Liver (tissue), 9 donors: ENCODE data around the gene NOS1. TPM values are rescaled to one million over a fixed set of nuclear protein-coding genes. Genes with fewer than 3 reads are reported as not detected.

Experiments
- DNase-seq: peaks from one replicate; pipeline ENCODE4 v3.0.0-alpha.2; 2017; ENCODE audit warnings: low spot score
- H3K27ac ChIP-seq, 2 donors: one replicate each; pipeline ENCODE4 v1.7.0; 2013; ENCODE audit warnings: inconsistent platforms in 2 of 2, low read length in 2 of 2, control low read depth in 1 of 2, low read depth in 1 of 2, mild to moderate bottlenecking in 1 of 2
- H3K27me3 ChIP-seq, 4 donors: one replicate each; pipeline versions ENCODE4 v1.6.1 to v1.7.0; 2013; ENCODE audit warnings: low read length in 3 of 4, inconsistent platforms in 1 of 4, mild to moderate bottlenecking in 1 of 4, moderate library complexity in 1 of 4; ENCODE audit not compliant: control insufficient read depth in 4 of 4, insufficient read depth in 4 of 4
- H3K36me3 ChIP-seq, 4 donors: one replicate each; pipeline versions ENCODE4 v1.6.1 to v1.7.0; 2013; ENCODE audit warnings: low read length in 3 of 4, mild to moderate bottlenecking in 3 of 4, low read depth in 1 of 4, moderate library complexity in 1 of 4; ENCODE audit not compliant: control insufficient read depth in 4 of 4, insufficient read depth in 3 of 4
- H3K4me1 ChIP-seq, 4 donors: one replicate each; pipeline versions ENCODE4 v1.6.1 to v1.7.0; 2013; ENCODE audit warnings: low read length in 3 of 4, mild to moderate bottlenecking in 3 of 4, moderate library complexity in 1 of 4; ENCODE audit not compliant: control insufficient read depth in 4 of 4, insufficient read depth in 4 of 4
- H3K4me3 ChIP-seq, 3 donors: one replicate each; pipeline versions ENCODE4 v1.6.1 to v1.7.0; 2013; ENCODE audit warnings: low read length in 3 of 3, control low read depth in 1 of 3, low read depth in 1 of 3, mild to moderate bottlenecking in 1 of 3
- H3K9ac ChIP-seq, 2 donors: one replicate each; pipeline ENCODE4 v1.7.0; 2013; ENCODE audit warnings: low read length in 2 of 2, mild to moderate bottlenecking in 2 of 2, moderate library complexity in 2 of 2, control low read depth in 1 of 2, low read depth in 1 of 2
- H3K9me3 ChIP-seq, 4 donors: one replicate each; pipeline versions ENCODE4 v1.6.1 to v1.7.0; 2013; ENCODE audit warnings: low read length in 3 of 4; ENCODE audit not compliant: control insufficient read depth in 4 of 4
- EGR1 ChIP-seq, 2 donors: IDR thresholded peaks; 2 replicates each; pipeline ENCODE4 v1.6.1; 2016 to 2018; ENCODE audit warnings: antibody characterized with exemption in 2 of 2, low read depth in 2 of 2
- FOXA1 ChIP-seq: IDR thresholded peaks from 2 replicates; pipeline ENCODE4 v1.6.1; 2016; ENCODE audit warnings: antibody characterized with exemption
- FOXA2 ChIP-seq: IDR thresholded peaks from 2 replicates; pipeline ENCODE4 v1.6.1; 2016; ENCODE audit warnings: antibody characterized with exemption
- GABPA ChIP-seq, 2 donors: IDR thresholded peaks in 1 of 2; conservative IDR thresholded peaks in 1 of 2; 2 replicates each; pipeline ENCODE4 v1.6.1; 2016; ENCODE audit warnings: antibody characterized with exemption in 2 of 2, mild to moderate bottlenecking in 1 of 2, moderate library complexity in 1 of 2
- JUND ChIP-seq, 2 donors: IDR thresholded peaks; 2 replicates each; pipeline ENCODE4 v1.6.1; 2016; ENCODE audit warnings: antibody characterized with exemption in 2 of 2
- NR2F2 ChIP-seq: IDR thresholded peaks from 2 replicates; pipeline ENCODE4 v1.6.1; 2016; ENCODE audit warnings: antibody characterized with exemption
- RAD21 ChIP-seq, 2 donors: IDR thresholded peaks; 2 replicates each; pipeline ENCODE4 v1.6.1; 2016; ENCODE audit warnings: antibody characterized with exemption in 2 of 2, mild to moderate bottlenecking in 2 of 2
- RXRA ChIP-seq, 2 donors: IDR thresholded peaks; 2 replicates each; pipeline ENCODE4 v1.6.1; 2017 to 2018; ENCODE audit warnings: antibody characterized with exemption in 2 of 2, mild to moderate bottlenecking in 1 of 2
- SP1 ChIP-seq: IDR thresholded peaks from 2 replicates; pipeline ENCODE4 v1.6.1; 2018; ENCODE audit warnings: antibody characterized with exemption, mild to moderate bottlenecking
- YY1 ChIP-seq: IDR thresholded peaks from 2 replicates; pipeline ENCODE4 v1.6.1; 2016; ENCODE audit warnings: antibody characterized with exemption, mild to moderate bottlenecking
- WGBS: extraction: QIAGEN DNeasy Blood & Tissue Kit; methylation state at CpG from one replicate; pipeline ENCODE4 v1.1.7; 2013; 5-methylcytosine and 5-hydroxymethylcytosine counted together
- polyA plus RNA-seq, 2 donors: library from polyadenylated mRNA; stranded (reverse) in 1 of 2; unstranded in 1 of 2; fragments of 200-250 nt in 1 of 2; fragments of >200 nt in 1 of 2; fragmentation: Nextera tagmentation in 1 of 2; extraction: Ambion mirVana in 1 of 2; gene quantifications; one replicate each; pipeline versions ENCODE4 v1.2.1 to v1.2.3, GENCODE V29; 2013 to 2015
- total RNA-seq, 2 donors: library from RNA; depleted of rRNA; stranded (reverse); fragments of >200 nt; gene quantifications; one replicate each; pipeline ENCODE4 v1.2.3, GENCODE V29; 2014
- TF ChIP-seq, protein P1 (sequence below): IDR thresholded peaks from 2 replicates; pipeline ENCODE4 v1.6.1; 2016; ENCODE audit warnings: antibody characterized with exemption
- TF ChIP-seq, protein P2 (sequence below): IDR thresholded peaks from 2 replicates; pipeline ENCODE4 v1.6.1; 2016; ENCODE audit warnings: antibody characterized with exemption
- TF ChIP-seq, protein P3 (sequence below): IDR thresholded peaks from 2 replicates; pipeline ENCODE4 v1.6.1; 2016; ENCODE audit warnings: antibody characterized with exemption
- TF ChIP-seq, protein P4 (sequence below): IDR thresholded peaks from 2 replicates; pipeline ENCODE4 v1.6.1; 2016; ENCODE audit warnings: antibody characterized with exemption, mild to moderate bottlenecking
- donor health status: healthy.
- donor health status: healthy.
- donor health status: healthy.
- donor health status: healthy.
- donor health status: healthy.

Gene NOS1
- total and polyA plus RNA-seq, 4 donors: under 0.01 to 0.08 (median 0.01) TPM; not detected in 1

DNA sequence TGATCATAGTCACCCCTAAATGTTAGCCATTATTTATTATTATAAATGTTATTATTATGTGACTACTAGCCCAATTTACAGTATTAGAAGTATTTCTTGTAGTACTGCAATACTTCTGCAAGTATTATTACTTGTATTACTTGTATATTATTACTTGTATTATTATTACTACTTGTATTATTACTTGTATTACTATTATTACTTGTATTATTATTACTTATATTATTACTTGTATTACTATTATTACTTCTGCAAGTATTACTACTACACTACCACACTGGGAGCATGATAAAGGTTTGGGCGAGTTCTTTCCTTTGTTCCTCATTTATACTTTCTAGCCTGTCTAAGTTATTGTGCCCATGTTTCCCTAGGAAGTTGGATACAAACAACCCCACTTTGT is 67.9 kb downstream of the NOS1 start:
- no peak overlapping the region for H3K4me3 ChIP-seq

DNA sequence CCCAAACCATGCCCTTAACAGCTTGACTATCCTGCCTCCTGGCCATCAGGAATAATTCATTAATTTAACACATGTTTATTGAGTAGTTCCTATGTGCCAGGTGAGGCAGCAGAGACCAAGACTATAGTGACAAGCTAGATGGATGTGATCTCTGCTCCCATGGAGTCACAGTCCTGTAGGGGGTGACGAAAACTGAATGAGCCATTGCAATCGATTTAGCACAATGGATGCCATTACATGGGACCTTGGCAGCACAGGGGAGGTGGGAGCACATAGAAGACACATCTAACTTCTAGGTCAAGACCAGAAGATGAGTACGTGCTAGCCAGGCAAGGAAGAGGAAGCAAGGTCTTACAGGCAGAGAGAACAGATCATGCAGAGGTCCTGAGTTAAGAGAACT is 68.7 kb downstream of the NOS1 start:
- Histone ChIP-seq H3K27ac (no peak overlapping the region), H3K4me3 (no peak overlapping the region), H3K4me1 (no peaks in the 10 kb centered on the region), H3K9ac (no peak overlapping the region), H3K27me3 (peaks cover 0 to 3% (median 0%) of the 10 kb centered on the region in 4 donors), H3K9me3 (peaks cover 0 to 2% (median 0%) of the 10 kb centered on the region in 4 donors), H3K36me3 (no peaks in the 10 kb centered on the region)
- WGBS: 80% methylated on average over 3 of the region's 3 CpGs
- no peak for DNase-seq
- TF ChIP-seq EGR1 (IDR thresholded peaks at IDR 0.05; ENCODE audit: low read depth in 2 of 2): no peak
- TF ChIP-seq JUND (IDR thresholded peaks at IDR 0.05): no peak
- TF ChIP-seq, protein P1, sequence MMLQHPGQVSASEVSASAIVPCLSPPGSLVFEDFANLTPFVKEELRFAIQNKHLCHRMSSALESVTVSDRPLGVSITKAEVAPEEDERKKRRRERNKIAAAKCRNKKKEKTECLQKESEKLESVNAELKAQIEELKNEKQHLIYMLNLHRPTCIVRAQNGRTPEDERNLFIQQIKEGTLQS: no peak
- TF ChIP-seq GABPA (IDR thresholded peaks at IDR 0.05 in 1 of 2, conservative IDR thresholded peaks at IDR 0.05 in 1 of 2): no peak
- no peak for TF ChIP-seq NR2F2
- TF ChIP-seq, protein P2, sequence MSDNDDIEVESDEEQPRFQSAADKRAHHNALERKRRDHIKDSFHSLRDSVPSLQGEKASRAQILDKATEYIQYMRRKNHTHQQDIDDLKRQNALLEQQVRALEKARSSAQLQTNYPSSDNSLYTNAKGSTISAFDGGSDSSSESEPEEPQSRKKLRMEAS: no peak
- no peak for TF ChIP-seq FOXA2

More for the DNA sequence above, 67.9 kb downstream of the NOS1 start:
- no peaks in the 10 kb centered on the region for H3K36me3 ChIP-seq
- H3K9me3 ChIP-seq: peaks cover 0 to 2% (median 0%) of the 10 kb centered on the region in 4 donors
- no peaks in the 10 kb centered on the region for H3K4me1 ChIP-seq
- no peak for TF ChIP-seq SP1
- TF ChIP-seq YY1: no peak
- TF ChIP-seq RAD21 (IDR thresholded peaks at IDR 0.05): no peak
- TF ChIP-seq, protein P2: no peak
- no peak for TF ChIP-seq FOXA2
- no peak for TF ChIP-seq FOXA1
- TF ChIP-seq, protein P3, sequence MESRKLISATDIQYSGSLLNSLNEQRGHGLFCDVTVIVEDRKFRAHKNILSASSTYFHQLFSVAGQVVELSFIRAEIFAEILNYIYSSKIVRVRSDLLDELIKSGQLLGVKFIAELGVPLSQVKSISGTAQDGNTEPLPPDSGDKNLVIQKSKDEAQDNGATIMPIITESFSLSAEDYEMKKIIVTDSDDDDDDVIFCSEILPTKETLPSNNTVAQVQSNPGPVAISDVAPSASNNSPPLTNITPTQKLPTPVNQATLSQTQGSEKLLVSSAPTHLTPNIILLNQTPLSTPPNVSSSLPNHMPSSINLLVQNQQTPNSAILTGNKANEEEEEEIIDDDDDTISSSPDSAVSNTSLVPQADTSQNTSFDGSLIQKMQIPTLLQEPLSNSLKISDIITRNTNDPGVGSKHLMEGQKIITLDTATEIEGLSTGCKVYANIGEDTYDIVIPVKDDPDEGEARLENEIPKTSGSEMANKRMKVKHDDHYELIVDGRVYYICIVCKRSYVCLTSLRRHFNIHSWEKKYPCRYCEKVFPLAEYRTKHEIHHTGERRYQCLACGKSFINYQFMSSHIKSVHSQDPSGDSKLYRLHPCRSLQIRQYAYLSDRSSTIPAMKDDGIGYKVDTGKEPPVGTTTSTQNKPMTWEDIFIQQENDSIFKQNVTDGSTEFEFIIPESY: no peak
- TF ChIP-seq RXRA (IDR thresholded peaks at IDR 0.05): no peak
- no peak for TF ChIP-seq GABPA (IDR thresholded peaks at IDR 0.05 in 1 of 2, conservative IDR thresholded peaks at IDR 0.05 in 1 of 2)
- TF ChIP-seq, protein P4, sequence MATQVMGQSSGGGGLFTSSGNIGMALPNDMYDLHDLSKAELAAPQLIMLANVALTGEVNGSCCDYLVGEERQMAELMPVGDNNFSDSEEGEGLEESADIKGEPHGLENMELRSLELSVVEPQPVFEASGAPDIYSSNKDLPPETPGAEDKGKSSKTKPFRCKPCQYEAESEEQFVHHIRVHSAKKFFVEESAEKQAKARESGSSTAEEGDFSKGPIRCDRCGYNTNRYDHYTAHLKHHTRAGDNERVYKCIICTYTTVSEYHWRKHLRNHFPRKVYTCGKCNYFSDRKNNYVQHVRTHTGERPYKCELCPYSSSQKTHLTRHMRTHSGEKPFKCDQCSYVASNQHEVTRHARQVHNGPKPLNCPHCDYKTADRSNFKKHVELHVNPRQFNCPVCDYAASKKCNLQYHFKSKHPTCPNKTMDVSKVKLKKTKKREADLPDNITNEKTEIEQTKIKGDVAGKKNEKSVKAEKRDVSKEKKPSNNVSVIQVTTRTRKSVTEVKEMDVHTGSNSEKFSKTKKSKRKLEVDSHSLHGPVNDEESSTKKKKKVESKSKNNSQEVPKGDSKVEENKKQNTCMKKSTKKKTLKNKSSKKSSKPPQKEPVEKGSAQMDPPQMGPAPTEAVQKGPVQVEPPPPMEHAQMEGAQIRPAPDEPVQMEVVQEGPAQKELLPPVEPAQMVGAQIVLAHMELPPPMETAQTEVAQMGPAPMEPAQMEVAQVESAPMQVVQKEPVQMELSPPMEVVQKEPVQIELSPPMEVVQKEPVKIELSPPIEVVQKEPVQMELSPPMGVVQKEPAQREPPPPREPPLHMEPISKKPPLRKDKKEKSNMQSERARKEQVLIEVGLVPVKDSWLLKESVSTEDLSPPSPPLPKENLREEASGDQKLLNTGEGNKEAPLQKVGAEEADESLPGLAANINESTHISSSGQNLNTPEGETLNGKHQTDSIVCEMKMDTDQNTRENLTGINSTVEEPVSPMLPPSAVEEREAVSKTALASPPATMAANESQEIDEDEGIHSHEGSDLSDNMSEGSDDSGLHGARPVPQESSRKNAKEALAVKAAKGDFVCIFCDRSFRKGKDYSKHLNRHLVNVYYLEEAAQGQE: no peak
- no peak for DNase-seq
- H3K27me3 ChIP-seq: peaks cover 0 to 3% (median 0%) of the 10 kb centered on the region in 4 donors
- 54% methylated on average over 1 of the region's 1 CpG for WGBS
- no peak overlapping the region for H3K9ac ChIP-seq
- H3K27ac ChIP-seq: no peak overlapping the region
